Peyer's patch (tissue), 4 donors: Measurements from ENCODE around the gene HNF4A. TPM values are rescaled to one million over a fixed set of nuclear protein-coding genes. Genes with fewer than 3 reads are reported as not detected.

ENCODE experiments used
- DNase-seq, 3 donors: peaks; one replicate each; pipeline ENCODE4 v3.0.0-alpha.2; 2017 to 2019
- H3K27ac ChIP-seq, 4 donors: fragments of 200-600 bp; sonication (generic); one replicate each; pipeline ENCODE4 v1.5.1; 2016 to 2019
- H3K27me3 ChIP-seq, 2 donors: fragments of 200-600 bp; sonication (generic); one replicate each; pipeline ENCODE4 v1.5.1; 2019
- H3K36me3 ChIP-seq, 3 donors: fragments of 200-600 bp; sonication (generic); one replicate each; pipeline ENCODE4 v1.5.1; 2016 to 2019
- H3K4me1 ChIP-seq, 4 donors: fragments of 200-600 bp; sonication (generic); one replicate each; pipeline ENCODE4 v1.5.1; 2016 to 2019
- H3K4me3 ChIP-seq, 4 donors: fragments of 200-600 bp; sonication (generic); 1 replicate in 3 of 4; 2 replicates in 1 of 4; pipeline ENCODE4 v1.5.1; 2016 to 2019; ENCODE audit warnings: mild to moderate bottlenecking in 1 of 4
- H3K9me3 ChIP-seq, 4 donors: fragments of 200-600 bp; sonication (generic); one replicate each; pipeline ENCODE4 v1.5.1; 2016 to 2019; ENCODE audit warnings: mild to moderate bottlenecking in 1 of 4
- POLR2A ChIP-seq, 2 donors: fragments of 450-650 bp; IDR thresholded peaks; one replicate each; pipeline ENCODE4 v1.5.1; 2017; ENCODE audit warnings: antibody characterized with exemption in 2 of 2, mild to moderate bottlenecking in 2 of 2, moderate library complexity in 2 of 2
- total RNA-seq, 4 donors: library from RNA; depleted of rRNA; stranded (reverse); fragments of >200 nt; gene quantifications; one replicate each; pipeline ENCODE4 v1.1.0, GENCODE V29; 2016
- TF ChIP-seq, protein P1 (sequence below), 6 experiments: fragments of 450-650 bp in 4 of 6; fragments of 200-600 bp in 2 of 6; sonication (generic) in 1 of 6; IDR thresholded peaks; one replicate each; pipeline ENCODE4 v1.5.1; 2017 to 2019; ENCODE audit warnings: antibody characterized with exemption in 6 of 6, mild to moderate bottlenecking in 3 of 6, moderate library complexity in 1 of 6

HNF4A gene
- total RNA-seq, 4 donors from 2014 or later, result 76.7 to 346 (median 308) TPM

DNA sequence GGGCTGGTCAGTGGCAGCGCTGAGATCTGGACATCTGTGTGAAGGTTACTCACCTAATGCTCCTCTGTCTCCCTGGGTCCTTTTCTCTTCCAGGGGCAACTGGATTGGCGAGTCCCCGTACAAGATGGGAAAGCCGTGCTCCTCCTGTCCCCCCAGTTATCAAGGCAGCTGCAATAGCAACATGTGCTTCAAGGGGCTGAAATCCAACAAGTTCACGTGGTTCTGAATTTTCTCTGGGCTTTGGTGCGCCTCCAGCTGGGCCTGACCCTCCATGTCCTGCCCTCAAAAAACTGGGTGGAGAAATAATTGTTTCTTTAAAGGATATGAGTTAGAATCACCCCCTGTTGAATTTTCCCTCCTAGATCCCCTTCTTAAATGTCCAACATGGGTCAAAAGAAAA, 4.9 kb upstream of the HNF4A start:
- TF ChIP-seq, protein P1, sequence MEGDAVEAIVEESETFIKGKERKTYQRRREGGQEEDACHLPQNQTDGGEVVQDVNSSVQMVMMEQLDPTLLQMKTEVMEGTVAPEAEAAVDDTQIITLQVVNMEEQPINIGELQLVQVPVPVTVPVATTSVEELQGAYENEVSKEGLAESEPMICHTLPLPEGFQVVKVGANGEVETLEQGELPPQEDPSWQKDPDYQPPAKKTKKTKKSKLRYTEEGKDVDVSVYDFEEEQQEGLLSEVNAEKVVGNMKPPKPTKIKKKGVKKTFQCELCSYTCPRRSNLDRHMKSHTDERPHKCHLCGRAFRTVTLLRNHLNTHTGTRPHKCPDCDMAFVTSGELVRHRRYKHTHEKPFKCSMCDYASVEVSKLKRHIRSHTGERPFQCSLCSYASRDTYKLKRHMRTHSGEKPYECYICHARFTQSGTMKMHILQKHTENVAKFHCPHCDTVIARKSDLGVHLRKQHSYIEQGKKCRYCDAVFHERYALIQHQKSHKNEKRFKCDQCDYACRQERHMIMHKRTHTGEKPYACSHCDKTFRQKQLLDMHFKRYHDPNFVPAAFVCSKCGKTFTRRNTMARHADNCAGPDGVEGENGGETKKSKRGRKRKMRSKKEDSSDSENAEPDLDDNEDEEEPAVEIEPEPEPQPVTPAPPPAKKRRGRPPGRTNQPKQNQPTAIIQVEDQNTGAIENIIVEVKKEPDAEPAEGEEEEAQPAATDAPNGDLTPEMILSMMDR (IDR thresholded peaks at IDR 0.05), result no peak
- TF ChIP-seq POLR2A (IDR thresholded peaks at IDR 0.05), result no peak
- DNase-seq, result no peak
- H3K27ac ChIP-seq, result no peak overlapping the region
- no peaks in the 10 kb centered on the region for H3K9me3 ChIP-seq
- peaks cover 0 to 3% (median 0%) of the 10 kb centered on the region in 4 donors for H3K4me1 ChIP-seq
- no peaks in the 10 kb centered on the region for H3K36me3 ChIP-seq
- no peaks in the 10 kb centered on the region for H3K27me3 ChIP-seq
- H3K4me3 ChIP-seq, result no peak overlapping the region

DNA sequence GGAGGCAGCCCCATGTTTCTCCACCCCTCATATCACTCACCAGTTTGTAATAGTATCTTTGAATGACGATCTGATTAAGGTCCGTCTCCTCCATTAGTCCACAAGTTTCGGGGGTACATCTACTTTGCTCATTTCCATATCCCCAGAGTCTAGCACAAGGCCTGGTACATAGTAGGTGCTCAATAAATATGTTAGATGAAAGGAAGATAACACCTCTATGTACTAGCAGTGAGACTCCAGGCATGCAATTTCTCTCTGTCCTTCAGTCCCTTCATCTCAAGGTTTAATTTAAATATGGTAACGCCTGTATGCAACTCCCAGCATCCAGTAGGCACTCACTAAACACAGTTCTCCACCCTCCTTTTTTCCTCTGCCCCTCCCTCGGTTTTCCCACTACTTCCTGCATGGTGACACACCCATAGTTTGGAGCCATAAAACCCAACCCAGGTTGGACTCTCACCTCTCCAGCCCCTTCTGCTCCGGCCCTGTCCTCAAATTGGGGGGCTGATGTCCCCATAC, 461 bp upstream of the HNF4A start:
- H3K4me3 ChIP-seq, result peak overlapping the region in 3 of 4 donors; percentile 37 to 65 (median 53)
- no peaks in the 10 kb centered on the region for H3K36me3 ChIP-seq
- no peaks in the 10 kb centered on the region for H3K9me3 ChIP-seq
- peaks cover 0 to 17% (median 1%) of the 10 kb centered on the region in 4 donors for H3K4me1 ChIP-seq
- H3K27me3 ChIP-seq, result no peaks in the 10 kb centered on the region
- TF ChIP-seq, protein P1 (IDR thresholded peaks at IDR 0.05), result no peak
- peak in 1 of 2 donors; percentile 43 for TF ChIP-seq POLR2A (IDR thresholded peaks at IDR 0.05)
- peak overlapping the region in 3 of 4 donors; percentile 84 to 92 (median 85) for H3K27ac ChIP-seq
- peak in 1 of 3 donors; percentile 82 for DNase-seq

DNA sequence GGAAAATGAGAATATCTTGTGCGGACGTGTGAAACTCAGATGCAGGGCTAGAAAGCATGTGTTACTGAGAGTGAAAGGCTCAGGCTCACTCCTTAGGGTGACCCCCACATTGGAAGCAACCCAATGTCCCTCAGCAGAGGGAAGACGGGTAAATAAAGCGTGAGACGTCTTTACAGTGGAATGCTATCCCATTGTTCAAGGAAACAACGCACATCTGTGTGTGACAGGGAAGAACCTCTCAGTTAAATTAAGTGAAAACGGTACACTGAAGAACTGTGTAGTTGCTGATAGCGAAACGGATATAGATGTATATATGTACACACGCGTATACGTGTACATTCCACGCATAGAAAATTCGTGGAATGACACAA, 839 bp downstream of the HNF4A start:
- H3K4me1 ChIP-seq, result peaks cover 0 to 17% (median 1%) of the 10 kb centered on the region in 4 donors
- no peaks in the 10 kb centered on the region for H3K9me3 ChIP-seq
- no peaks in the 10 kb centered on the region for H3K27me3 ChIP-seq
- no peak for TF ChIP-seq POLR2A (IDR thresholded peaks at IDR 0.05)
- TF ChIP-seq, protein P1 (IDR thresholded peaks at IDR 0.05), result no peak
- DNase-seq, result no peak
- peak overlapping the region in 3 of 4 donors; percentile 37 to 65 (median 53) for H3K4me3 ChIP-seq
- no peaks in the 10 kb centered on the region for H3K36me3 ChIP-seq
- peak overlapping the region in 3 of 4 donors; percentile 84 to 92 (median 85) for H3K27ac ChIP-seq

- H3K9me3 ChIP-seq, result no peaks in the 10 kb centered on the region
- H3K4me1 ChIP-seq, result peaks cover 0 to 17% (median 1%) of the 10 kb centered on the region in 4 donors
- peak overlapping the region in 2 of 4 donors; percentile 53 to 65 for H3K4me3 ChIP-seq
- peak in 1 of 3 donors; percentile 12 for DNase-seq
- no peak for TF ChIP-seq POLR2A (IDR thresholded peaks at IDR 0.05)
- TF ChIP-seq, protein P1 (IDR thresholded peaks at IDR 0.05), result no peak
- no peaks in the 10 kb centered on the region for H3K36me3 ChIP-seq
- no peaks in the 10 kb centered on the region for H3K27me3 ChIP-seq
- H3K27ac ChIP-seq, result peak overlapping the region in 2 of 4 donors; percentile 85 to 92
These were observed 1.5 kb downstream of the HNF4A start for GRCh38 chr20:44357020-44357419.

DNA sequence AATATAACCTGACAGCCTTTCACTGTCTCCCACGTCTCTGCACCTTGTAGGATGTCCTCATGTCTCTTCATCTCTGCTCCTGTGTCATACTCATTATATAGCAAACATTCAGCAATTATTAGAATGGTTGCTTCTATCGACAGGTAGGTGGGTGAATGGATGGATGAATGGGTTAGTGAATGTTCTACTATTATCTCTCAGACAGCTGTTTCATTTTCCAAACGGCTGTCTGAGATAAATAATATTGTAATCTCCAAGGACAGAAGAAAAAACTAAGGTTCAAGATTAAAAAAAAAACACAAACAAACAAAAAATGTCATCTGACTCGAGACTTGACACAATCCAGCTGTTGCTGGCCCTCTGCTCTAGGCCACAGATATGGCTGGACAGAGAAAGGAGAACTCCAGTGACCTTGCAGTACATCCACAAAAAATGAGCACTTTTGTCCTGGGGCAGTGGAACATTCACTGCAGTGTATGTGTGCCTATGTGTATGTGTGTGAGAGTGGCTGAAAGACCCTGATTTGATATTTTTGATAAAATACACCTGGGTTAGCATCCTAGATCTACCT, 2.1 kb downstream of the HNF4A start:
- Histone ChIP-seq H3K4me1 (peaks cover 0 to 17% (median 0%) of the 10 kb centered on the region in 4 donors), H3K9me3 (no peaks in the 10 kb centered on the region), H3K27me3 (no peaks in the 10 kb centered on the region), H3K36me3 (no peaks in the 10 kb centered on the region), H3K27ac (peak overlapping the region in 1 of 4 donors; percentile 92), H3K4me3 (peak overlapping the region in 2 of 4 donors; percentile 53 to 65)
- DNase-seq, result peak in 1 of 3 donors; percentile 5
- TF ChIP-seq POLR2A (IDR thresholded peaks at IDR 0.05), result no peak
- TF ChIP-seq, protein P1 (IDR thresholded peaks at IDR 0.05), result no peak
